ENCODE data around the gene MDH2. TPM values are rescaled to one million over a fixed set of nuclear protein-coding genes. Genes with fewer than 3 reads are reported as not detected.

The MDH2 gene
- total and polyA plus RNA-seq, 2 experiments from 2014 or later, result 150 to 180 TPM

- peaks cover 47% of the 10 kb centered on the region for H3K36me3 ChIP-seq (ENCODE audit: insufficient read depth)
Measured at GRCh38 chr7:76062254-76062653, 14.3 kb downstream of the MDH2 start.

More at GRCh38 chr7:76062254-76062653, 14.3 kb downstream of the MDH2 start:
- Histone ChIP-seq H4K20me1 (replicated peaks; ENCODE audit: insufficient read depth) (peaks cover 5% of the 10 kb centered on the region; the same call in 1 of the 2 replicates), H3K9me2 (ENCODE audit: insufficient read depth) (no peaks in the 10 kb centered on the region), H3K4me3 (no peak overlapping the region), H2AFZ (no peak overlapping the region), H3K27me3 (ENCODE audit: insufficient read depth) (no peaks in the 10 kb centered on the region), H3K4me1 (ENCODE audit: insufficient read depth) (no peaks in the 10 kb centered on the region), H3K27ac (ENCODE audit: low read depth) (no peak overlapping the region), H3K4me2 (no peak overlapping the region), H3K79me2 (replicated peaks; ENCODE audit: insufficient read depth) (no peaks in the 10 kb centered on the region; the same call in 1 of the 2 replicates), H3F3A (replicated peaks; ENCODE audit: low read depth) (no peaks in the 10 kb centered on the region)
- Mint-ChIP-seq H3K4me1 (no peaks in the 10 kb centered on the region), H3K27me3 (ENCODE audit: insufficient read depth, low read depth, poor library complexity) (peaks cover 11% of the 10 kb centered on the region), H3K36me3 (ENCODE audit: low read depth) (peaks cover 96% of the 10 kb centered on the region), H3K27ac (no peak overlapping the region), H3K4me3 (no peak overlapping the region), H3K9me3 (no peaks in the 10 kb centered on the region)
- no peak for TF ChIP-seq EZH2 (IDR thresholded peaks at IDR 0.05; ENCODE audit: low read depth, unreplicated experiment)
- no peak for TF ChIP-seq ZNF462 (CRISPR knock-in tag; IDR thresholded peaks at IDR 0.05)
- no peak for TF ChIP-seq STAT1 (IDR thresholded peaks at IDR 0.05; ENCODE audit: unreplicated experiment)
- TF ChIP-seq NANOG (IDR thresholded peaks at IDR 0.05; ENCODE audit: borderline replicate concordance), result no peak
- TF ChIP-seq POLR2AphosphoS5 (IDR thresholded peaks at IDR 0.05; ENCODE audit: low read depth), result no peak
- no peak for TF ChIP-seq JUNB (IDR thresholded peaks at IDR 0.05; ENCODE audit: unreplicated experiment)
- no peak for TF ChIP-seq CTCF (conservative IDR thresholded peaks at IDR 0.05; ENCODE audit: low read depth in 2 of 2)
- TF ChIP-seq EZH2phosphoT487 (IDR thresholded peaks at IDR 0.05; ENCODE audit: unreplicated experiment), result no peak
- no peak for TF ChIP-seq ETS1 (IDR thresholded peaks at IDR 0.05)
- no peak for TF ChIP-seq ZNF331 (CRISPR knock-in tag; IDR thresholded peaks at IDR 0.05; ENCODE audit: low read depth)
- TF ChIP-seq CREB1 (CRISPR knock-in tag; IDR thresholded peaks at IDR 0.05; ENCODE audit: low read depth), result no peak
- no peak for TF ChIP-seq ZNF114 (CRISPR knock-in tag; IDR thresholded peaks at IDR 0.05)
- no peak for TF ChIP-seq REST (IDR thresholded peaks at IDR 0.05; ENCODE audit: unreplicated experiment)
- ATAC-seq, result no peak
- no peak for DNase-seq (ENCODE audit: low spot score)
